Mesenchymal stem cell (in vitro differentiated cells and primary cell): ENCODE data around the gene INSIG1. TPM values are rescaled to one million over a fixed set of nuclear protein-coding genes. Genes with fewer than 3 reads are reported as not detected.

Source experiments
- DNase-seq: peaks from one replicate; pipeline ENCODE4 v3.0.0-alpha.2; 2013
- H2AFZ ChIP-seq: one replicate; pipeline ENCODE4 v1.6.1; 2013; ENCODE audit warnings: low read depth, mild to moderate bottlenecking, control low read depth, inconsistent platforms, low read length, moderate library complexity
- H2AK5ac ChIP-seq: 2 replicates; pipeline ENCODE4 v1.6.1; 2013; ENCODE audit warnings: low read length, moderate library complexity, mild to moderate bottlenecking, inconsistent platforms; ENCODE audit not compliant: severe bottlenecking
- H2BK120ac ChIP-seq: one replicate; pipeline ENCODE4 v1.6.1; 2013; ENCODE audit warnings: low read depth, mild to moderate bottlenecking, inconsistent platforms, low read length, moderate library complexity
- H2BK12ac ChIP-seq, 2 experiments: one replicate each; pipeline ENCODE4 v1.6.1; 2013; ENCODE audit warnings: inconsistent platforms in 2 of 2, low read length in 2 of 2, mild to moderate bottlenecking in 2 of 2, moderate library complexity in 2 of 2, control low read depth in 1 of 2
- H2BK15ac ChIP-seq: one replicate; pipeline ENCODE4 v1.6.1; 2013; ENCODE audit warnings: mild to moderate bottlenecking, low read depth, inconsistent platforms; ENCODE audit not compliant: poor library complexity, severe bottlenecking
- H2BK5ac ChIP-seq: 2 replicates; pipeline ENCODE4 v1.6.1; 2013; ENCODE audit warnings: low read depth, mild to moderate bottlenecking, low read length, control low read depth, inconsistent platforms; ENCODE audit not compliant: poor library complexity, severe bottlenecking
- H3K14ac ChIP-seq, 2 experiments: one replicate each; pipeline ENCODE4 v1.6.1; 2013; ENCODE audit warnings: inconsistent platforms in 2 of 2, low read length in 2 of 2, control low read depth in 1 of 2, mild to moderate bottlenecking in 1 of 2, moderate library complexity in 1 of 2
- H3K18ac ChIP-seq, 2 experiments: one replicate each; pipeline ENCODE4 v1.6.1; 2013; ENCODE audit warnings: inconsistent platforms in 2 of 2, low read length in 2 of 2, control low read depth in 1 of 2, low read depth in 1 of 2, mild to moderate bottlenecking in 1 of 2
- H3K23ac ChIP-seq, 2 experiments: one replicate each; pipeline ENCODE4 v1.6.1; 2013; ENCODE audit warnings: inconsistent platforms in 2 of 2, low read length in 2 of 2, mild to moderate bottlenecking in 2 of 2, moderate library complexity in 2 of 2, control low read depth in 1 of 2
- H3K27ac ChIP-seq: 2 replicates; pipeline ENCODE4 v1.5.1; 2013; ENCODE audit warnings: mild to moderate bottlenecking, moderate library complexity, low read length, control low read depth, inconsistent platforms; ENCODE audit not compliant: poor library complexity, severe bottlenecking
- H3K27me3 ChIP-seq, 2 experiments: 2 replicates each; pipeline versions ENCODE4 v1.6.1 to v1.7.0; 2013; ENCODE audit warnings: low read length in 2 of 2, mild to moderate bottlenecking in 2 of 2, moderate library complexity in 2 of 2, control low read depth in 1 of 2, inconsistent platforms in 1 of 2; ENCODE audit not compliant: control insufficient read depth in 1 of 2, insufficient read depth in 1 of 2
- H3K36me3 ChIP-seq, 2 experiments: 2 replicates each; pipeline versions ENCODE4 v1.6.1 to v1.7.0; 2013; ENCODE audit warnings: low read length in 2 of 2, control low read depth in 1 of 2, inconsistent platforms in 1 of 2, low read depth in 1 of 2, mild to moderate bottlenecking in 1 of 2; ENCODE audit not compliant: insufficient read depth in 2 of 2, control insufficient read depth in 1 of 2
- H3K4ac ChIP-seq, 2 experiments: one replicate each; pipeline ENCODE4 v1.6.1; 2013; ENCODE audit warnings: inconsistent platforms in 2 of 2, low read length in 2 of 2, mild to moderate bottlenecking in 2 of 2, moderate library complexity in 2 of 2, control low read depth in 1 of 2, low read depth in 1 of 2
- H3K4me1 ChIP-seq: 2 replicates; pipeline ENCODE4 v1.6.1; 2013; ENCODE audit warnings: low read depth, low read length, control low read depth; ENCODE audit not compliant: control insufficient read depth, insufficient read depth
- H3K4me2 ChIP-seq: 2 replicates; pipeline ENCODE4 v1.6.1; 2013; ENCODE audit warnings: low read length, mild to moderate bottlenecking, inconsistent platforms; ENCODE audit not compliant: poor library complexity, severe bottlenecking
- H3K4me3 ChIP-seq, 2 experiments: 2 replicates each; pipeline versions ENCODE4 v1.5.1 to v1.7.0; 2013; ENCODE audit warnings: low read length in 2 of 2, mild to moderate bottlenecking in 2 of 2, control low read depth in 1 of 2, low read depth in 1 of 2; ENCODE audit not compliant: insufficient read depth in 1 of 2
- H3K79me1 ChIP-seq: replicated peaks from 2 replicates; pipeline ENCODE4 v1.6.1; 2013; ENCODE audit warnings: mild to moderate bottlenecking, control low read depth, low read length, inconsistent platforms; ENCODE audit not compliant: poor library complexity, severe bottlenecking
- H3K9ac ChIP-seq: 2 replicates; pipeline ENCODE4 v1.7.0; 2013; ENCODE audit warnings: mild to moderate bottlenecking, low read length, moderate library complexity
- H3K9me3 ChIP-seq: 2 replicates; pipeline ENCODE4 v1.7.0; 2013; ENCODE audit warnings: mild to moderate bottlenecking, low read length; ENCODE audit not compliant: control insufficient read depth
- H4K8ac ChIP-seq: one replicate; pipeline ENCODE4 v1.6.1; 2013; ENCODE audit warnings: inconsistent platforms, mild to moderate bottlenecking, low read length, moderate library complexity
- H4K91ac ChIP-seq: one replicate; pipeline ENCODE4 v1.6.1; 2013; ENCODE audit warnings: mild to moderate bottlenecking, low read length, inconsistent platforms
- WGBS: methylation state at CpG from one replicate; pipeline ENCODE4 v1.1.7; 2013; ENCODE audit warnings: mixed read lengths; 5-methylcytosine and 5-hydroxymethylcytosine counted together
- polyA plus RNA-seq, 2 experiments: library from polyadenylated mRNA; stranded (reverse); fragments of 200-250 nt; gene quantifications; one replicate each; pipeline ENCODE4 v1.2.3, GENCODE V29; 2013

Gene INSIG1
- 274 TPM for polyA plus RNA-seq (2013, experiment 1 of 2)
- polyA plus RNA-seq (2013, experiment 2 of 2) = 281 TPM

DNA sequence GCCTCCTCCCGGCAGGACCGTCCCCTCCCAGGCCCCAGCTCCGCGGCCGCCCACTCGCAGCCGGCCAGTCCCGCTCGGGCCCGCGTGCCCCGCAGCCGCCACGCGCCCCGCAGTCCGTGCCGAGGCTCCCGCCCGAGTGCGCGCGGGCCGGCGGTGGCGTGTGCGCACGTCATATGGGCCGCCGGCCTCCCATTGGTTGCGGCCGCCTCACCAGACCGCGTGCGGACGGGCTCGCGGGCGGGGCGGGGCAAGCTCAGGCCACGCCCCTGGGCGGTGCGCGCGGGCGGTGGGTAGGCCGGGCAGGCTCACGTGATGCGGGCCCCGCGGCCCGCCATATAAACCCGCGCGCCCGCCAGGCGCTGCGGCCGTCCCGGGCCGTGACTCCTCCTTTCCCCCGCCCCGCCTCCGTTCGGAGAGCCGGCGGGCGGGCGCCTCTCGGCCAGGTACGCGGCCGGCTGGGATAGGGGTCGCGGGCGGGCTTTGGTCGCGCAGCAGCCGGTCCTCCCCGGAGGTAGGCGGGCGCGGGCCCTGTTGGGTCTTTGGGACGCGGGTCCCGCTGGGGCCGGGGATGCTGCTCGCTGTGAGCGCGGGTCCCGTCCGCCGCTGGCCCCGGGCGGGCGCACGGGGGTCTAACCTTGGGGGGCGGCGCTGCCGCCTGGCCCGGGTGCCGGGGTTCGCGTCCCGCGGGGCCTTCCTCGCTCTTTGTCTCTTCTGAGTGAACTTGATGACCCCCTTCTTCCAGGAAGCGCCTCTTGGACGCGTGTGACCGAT, at the start of gene INSIG1:
Gene INSIG1 (plus strand): TSS at position 362 of the 771 bp plus-strand sequence. CDS start 408 bp downstream, at position 770.
- H3K36me3 ChIP-seq = peaks cover 4 to 35% of the 10 kb centered on the region in 2 experiments
- WGBS = under 1% methylated on average over 67 of the region's 111 CpGs
- H2BK12ac ChIP-seq = peak within 1 kb of the TSS; percentile 72 to 98
- no peak within 1 kb of the TSS for H2AK5ac ChIP-seq
- H3K4me1 ChIP-seq = peaks cover 23% of the 10 kb centered on the region
- peak within 1 kb of the TSS; percentile 82 to 99 for H3K4me3 ChIP-seq
- H4K8ac ChIP-seq = peak within 1 kb of the TSS; percentile 99
- peak within 1 kb of the TSS in 1 of 2 experiments; percentile 66 for H3K23ac ChIP-seq
- peak within 1 kb of the TSS; percentile 46 for H2AFZ ChIP-seq
- DNase-seq = peak; percentile 91
- no peaks in the 10 kb centered on the region for H3K27me3 ChIP-seq
- peaks cover 15% of the 10 kb centered on the region for H3K79me1 ChIP-seq
- H3K18ac ChIP-seq = peak within 1 kb of the TSS; percentile 99 to 100
- H3K4ac ChIP-seq = peak within 1 kb of the TSS; percentile 98 to 99
- peak within 1 kb of the TSS; percentile 98 for H4K91ac ChIP-seq
- no peaks in the 10 kb centered on the region for H3K9me3 ChIP-seq
- H2BK15ac ChIP-seq = peak within 1 kb of the TSS; percentile 99
- H3K4me2 ChIP-seq = peak within 1 kb of the TSS; percentile 96
- H3K9ac ChIP-seq = peak within 1 kb of the TSS; percentile 95
- peak within 1 kb of the TSS; percentile 67 for H2BK5ac ChIP-seq
- peak within 1 kb of the TSS; percentile 68 for H3K27ac ChIP-seq
- H3K14ac ChIP-seq = peak within 1 kb of the TSS in 1 of 2 experiments; percentile 98
- peak within 1 kb of the TSS; percentile 99 for H2BK120ac ChIP-seq

GRCh38 chr7:155248366-155248756, 49.3 kb upstream of the INSIG1 start:
- no peaks in the 10 kb centered on the region for H3K36me3 ChIP-seq
- H3K14ac ChIP-seq = no peak overlapping the region
- peaks cover 0 to 21% of the 10 kb centered on the region in 2 experiments for H3K27me3 ChIP-seq
- H3K4me1 ChIP-seq = peaks cover 2% of the 10 kb centered on the region
- no peak overlapping the region for H3K4me2 ChIP-seq
- H3K9me3 ChIP-seq = no peaks in the 10 kb centered on the region
- H2AK5ac ChIP-seq = no peak overlapping the region
- H3K9ac ChIP-seq = no peak overlapping the region
- H2BK120ac ChIP-seq = no peak overlapping the region
- H3K4me3 ChIP-seq = no peak overlapping the region
- H3K79me1 ChIP-seq = no peaks in the 10 kb centered on the region
- no peak overlapping the region for H4K91ac ChIP-seq
- H4K8ac ChIP-seq = no peak overlapping the region
- H3K18ac ChIP-seq = no peak overlapping the region
- H3K27ac ChIP-seq = no peak overlapping the region
- no peak overlapping the region for H2BK5ac ChIP-seq
- WGBS = 72% methylated on average over 10 of the region's 10 CpGs
- no peak overlapping the region for H3K23ac ChIP-seq
- no peak overlapping the region for H2BK15ac ChIP-seq
- no peak for DNase-seq
- H2AFZ ChIP-seq = no peak overlapping the region
- H3K4ac ChIP-seq = no peak overlapping the region
- H2BK12ac ChIP-seq = no peak overlapping the region

DNA sequence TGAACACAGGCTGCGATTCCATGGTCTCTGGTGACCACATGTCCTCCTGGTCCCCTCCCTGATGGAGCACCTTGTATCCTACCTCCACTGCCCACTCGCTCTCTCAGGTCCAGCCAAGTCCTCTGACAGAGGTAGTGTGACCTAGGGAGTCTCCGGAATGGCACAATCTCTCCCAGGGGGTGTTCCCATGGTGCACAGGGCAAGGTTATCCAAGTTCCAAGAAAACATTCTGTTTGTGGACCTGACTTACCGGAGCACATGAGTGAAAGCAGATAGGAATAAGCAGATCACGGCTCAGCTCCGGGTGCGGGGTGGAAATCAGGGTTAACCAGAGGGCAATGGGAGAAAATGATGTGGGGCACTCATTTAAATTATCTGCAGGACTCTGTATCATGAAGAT, 45.8 kb upstream of the INSIG1 start:
- peaks cover 4 to 25% of the 10 kb centered on the region in 2 experiments for H3K27me3 ChIP-seq
- no peak overlapping the region for H2BK5ac ChIP-seq
- no peak overlapping the region for H3K9ac ChIP-seq
- peaks cover 2% of the 10 kb centered on the region for H3K4me1 ChIP-seq
- no peak overlapping the region for H3K4ac ChIP-seq
- H2AFZ ChIP-seq = no peak overlapping the region
- no peak overlapping the region for H2BK120ac ChIP-seq
- no peak overlapping the region for H3K4me3 ChIP-seq
- H3K4me2 ChIP-seq = no peak overlapping the region
- H3K14ac ChIP-seq = no peak overlapping the region
- no peak overlapping the region for H3K27ac ChIP-seq
- H4K8ac ChIP-seq = no peak overlapping the region
- H3K79me1 ChIP-seq = no peaks in the 10 kb centered on the region
- H2BK15ac ChIP-seq = no peak overlapping the region
- no peak for DNase-seq
- no peaks in the 10 kb centered on the region for H3K36me3 ChIP-seq
- no peak overlapping the region for H3K23ac ChIP-seq
- WGBS = 71% methylated on average over 7 of the region's 7 CpGs
- H3K9me3 ChIP-seq = no peaks in the 10 kb centered on the region
- H4K91ac ChIP-seq = no peak overlapping the region
- H2AK5ac ChIP-seq = no peak overlapping the region
- no peak overlapping the region for H3K18ac ChIP-seq
- H2BK12ac ChIP-seq = no peak overlapping the region

- no peak overlapping the region for H2BK15ac ChIP-seq
- H3K4me1 ChIP-seq = peaks cover 2% of the 10 kb centered on the region
- H3K9ac ChIP-seq = peak overlapping the region; percentile 13
- no peak overlapping the region for H3K23ac ChIP-seq
- H3K36me3 ChIP-seq = no peaks in the 10 kb centered on the region
- H3K27me3 ChIP-seq = peaks cover 4 to 25% of the 10 kb centered on the region in 2 experiments
- no peaks in the 10 kb centered on the region for H3K9me3 ChIP-seq
- no peak overlapping the region for H3K27ac ChIP-seq
- H2AFZ ChIP-seq = no peak overlapping the region
- no peak overlapping the region for H3K4ac ChIP-seq
- H3K79me1 ChIP-seq = no peaks in the 10 kb centered on the region
- H3K4me2 ChIP-seq = no peak overlapping the region
- no peak overlapping the region for H3K18ac ChIP-seq
- no peak overlapping the region for H2BK120ac ChIP-seq
- DNase-seq = no peak
- H2BK5ac ChIP-seq = no peak overlapping the region
- WGBS = 67% methylated on average over 7 of the region's 8 CpGs
- no peak overlapping the region for H3K14ac ChIP-seq
- peak overlapping the region in 1 of 2 experiments; percentile 40 for H3K4me3 ChIP-seq
- H2BK12ac ChIP-seq = no peak overlapping the region
- H4K8ac ChIP-seq = no peak overlapping the region
- H4K91ac ChIP-seq = no peak overlapping the region
- H2AK5ac ChIP-seq = no peak overlapping the region
Observed at GRCh38 chr7:155252444-155252887, 45.2 kb upstream of the INSIG1 start.
